ENCODE results near the gene TMEM187. TPM values are rescaled to one million over a fixed set of nuclear protein-coding genes. Genes with fewer than 3 reads are reported as not detected.
A peak's percentile ranks its signal among the peaks of the same experiment; 100 is the strongest.

Gene TMEM187
- total and polyA plus RNA-seq, 2 donors (not counting 1 experiment from before 2014, with no cell fraction given): 5.5 to 6.4 TPM

DNA sequence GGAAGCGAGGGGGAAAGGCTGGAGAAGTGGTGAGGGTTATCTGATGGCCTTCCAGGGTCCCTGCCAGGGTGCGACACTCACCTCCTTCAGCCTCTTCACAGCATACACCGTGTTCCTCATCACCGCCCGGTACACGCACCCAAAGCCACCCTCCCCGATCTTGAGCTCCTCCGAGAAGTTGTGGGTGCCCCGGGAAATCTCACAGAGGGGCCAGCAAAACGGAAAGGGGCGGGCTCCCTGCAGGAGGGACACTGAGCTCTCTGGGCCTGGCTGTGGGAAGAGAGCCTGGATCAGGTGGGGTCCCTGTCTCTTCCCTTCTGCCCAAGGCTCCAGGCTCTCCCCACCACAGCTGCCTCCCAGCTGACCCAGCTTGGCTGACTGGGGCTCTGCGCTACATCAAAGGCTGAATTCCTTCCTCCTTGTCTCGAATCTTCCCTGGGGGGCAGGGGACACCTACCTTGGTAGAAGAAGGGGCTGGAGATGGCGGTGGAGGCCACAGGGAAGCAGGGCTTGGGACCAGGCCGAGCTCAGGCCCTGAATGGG is 46.0 kb downstream of the TMEM187 start:
- DNase-seq (peak; percentile 29), ATAC-seq (ENCODE audit: low read depth) (no peak)
- Mint-ChIP-seq H3K4me1 (peaks cover 20% of the 10 kb centered on the region), H3K9me3 (ENCODE audit: insufficient read depth) (no peaks in the 10 kb centered on the region), H3K27ac (peak overlapping the region; percentile 85), H3K4me3 (peak overlapping the region; percentile 87), H3K27me3 (no peaks in the 10 kb centered on the region)
- TF ChIP-seq, protein P1, sequence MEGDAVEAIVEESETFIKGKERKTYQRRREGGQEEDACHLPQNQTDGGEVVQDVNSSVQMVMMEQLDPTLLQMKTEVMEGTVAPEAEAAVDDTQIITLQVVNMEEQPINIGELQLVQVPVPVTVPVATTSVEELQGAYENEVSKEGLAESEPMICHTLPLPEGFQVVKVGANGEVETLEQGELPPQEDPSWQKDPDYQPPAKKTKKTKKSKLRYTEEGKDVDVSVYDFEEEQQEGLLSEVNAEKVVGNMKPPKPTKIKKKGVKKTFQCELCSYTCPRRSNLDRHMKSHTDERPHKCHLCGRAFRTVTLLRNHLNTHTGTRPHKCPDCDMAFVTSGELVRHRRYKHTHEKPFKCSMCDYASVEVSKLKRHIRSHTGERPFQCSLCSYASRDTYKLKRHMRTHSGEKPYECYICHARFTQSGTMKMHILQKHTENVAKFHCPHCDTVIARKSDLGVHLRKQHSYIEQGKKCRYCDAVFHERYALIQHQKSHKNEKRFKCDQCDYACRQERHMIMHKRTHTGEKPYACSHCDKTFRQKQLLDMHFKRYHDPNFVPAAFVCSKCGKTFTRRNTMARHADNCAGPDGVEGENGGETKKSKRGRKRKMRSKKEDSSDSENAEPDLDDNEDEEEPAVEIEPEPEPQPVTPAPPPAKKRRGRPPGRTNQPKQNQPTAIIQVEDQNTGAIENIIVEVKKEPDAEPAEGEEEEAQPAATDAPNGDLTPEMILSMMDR (IDR thresholded peaks at IDR 0.05): no peak
- Histone ChIP-seq H3K9ac (ENCODE audit: low read length) (peak overlapping the region; percentile 70), H2AFZ (ENCODE audit: insufficient read depth, low read depth, low read length, poor library complexity, severe bottlenecking) (peak overlapping the region; percentile 49), H3K9me3 (ENCODE audit: control extremely low read depth in 1 of 3, control insufficient read depth in 2 of 3, insufficient read depth in 1 of 3, low read length in 2 of 3) (no peaks in the 10 kb centered on the region), H3K36me3 (replicated peaks in 1 of 2; ENCODE audit: control extremely low read depth in 1 of 2, control insufficient read depth in 1 of 2, extremely low read depth in 1 of 2, insufficient read depth in 2 of 2, low read length in 1 of 2) (peaks cover 0 to 33% of the 10 kb centered on the region in 2 experiments), H4K20me1 (ENCODE audit: control insufficient read depth, insufficient read depth, low read length, poor library complexity, severe bottlenecking) (no peaks in the 10 kb centered on the region), H3K4me2 (replicated peaks; ENCODE audit: low read depth, low read length, poor library complexity, severe bottlenecking) (peak overlapping the region; percentile 89), H3K27me3 (replicated peaks in 1 of 4; ENCODE audit: control extremely low read depth in 1 of 4, control insufficient read depth in 3 of 4, insufficient read depth in 4 of 4, low read length in 3 of 4) (no peaks in the 10 kb centered on the region), H3K27ac (ENCODE audit: low read length in 2 of 2) (peak overlapping the region; percentile 50 to 72), H3K4me1 (ENCODE audit: control insufficient read depth in 2 of 2, insufficient read depth in 2 of 2, low read length in 2 of 2) (peaks cover 6 to 26% of the 10 kb centered on the region in 2 donors), H3K4me3 (ENCODE audit: control extremely low read depth in 1 of 5, extremely low read depth in 1 of 5, insufficient read depth in 1 of 5, low read depth in 2 of 5, low read length in 4 of 5) (peak overlapping the region in 4 of 5 experiments; percentile 55 to 67 (median 64)), H3K79me2 (ENCODE audit: control insufficient read depth, insufficient read depth, low read length) (peaks cover 24% of the 10 kb centered on the region)
- 0% methylated on average over 1 of the region's 15 CpGs for WGBS (ENCODE audit: insufficient coverage)
- intact Hi-C loops (cut with micrococcal nuclease): loop anchor here (2.0 kb wide), 1 partner anchor 46 kb away; the partner anchor contains the start of gene TMEM187
- ChIA-PET CTCF (interaction anchor here (1.1 to 3.9 kb wide), 3 partner anchors 11 to 49 kb away, joined by 3 to 21 read pairs (median 3); no protein-coding TSS in a partner anchor), POLR2A (interaction anchor here (0.6 to 1.0 kb wide), 3 partner anchors 11 to 258 kb away, joined by 4 to 12 read pairs (median 5); no protein-coding TSS in a partner anchor)

DNA sequence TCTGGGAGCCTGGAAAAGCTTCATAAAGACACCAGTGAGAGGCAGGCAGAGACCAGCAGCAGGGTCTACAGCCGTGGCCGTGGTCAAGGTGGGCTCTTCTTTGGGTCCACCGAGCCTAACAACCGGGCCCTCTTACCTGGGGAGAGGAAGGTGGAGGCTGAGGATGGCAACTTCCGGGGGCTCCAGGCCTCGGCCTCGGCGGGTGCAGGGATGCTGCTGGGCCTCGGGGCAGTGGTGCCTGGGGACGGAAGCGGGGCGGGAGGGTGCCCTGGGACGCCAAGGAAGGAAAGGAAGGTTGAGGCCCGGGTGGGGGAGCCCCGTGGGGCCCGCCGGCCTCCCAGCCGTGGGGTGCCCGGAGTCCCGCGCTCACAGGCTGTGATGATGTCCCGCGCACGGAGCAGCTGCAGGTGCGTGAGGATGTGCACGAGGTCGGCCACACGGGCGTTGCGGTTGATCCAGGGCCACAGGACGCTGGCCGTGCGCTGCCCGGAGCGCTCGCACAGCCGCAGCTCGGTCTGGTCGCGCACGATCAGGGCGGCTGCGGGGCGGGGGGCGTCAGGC is 46.6 kb downstream of the TMEM187 start:
- Mint-ChIP-seq H3K9me3 (ENCODE audit: insufficient read depth) (no peaks in the 10 kb centered on the region), H3K27me3 (no peaks in the 10 kb centered on the region), H3K4me3 (peak overlapping the region; percentile 87), H3K4me1 (peaks cover 18% of the 10 kb centered on the region), H3K27ac (peak overlapping the region; percentile 85)
- H2AFZ ChIP-seq (ENCODE audit: insufficient read depth, low read depth, low read length, poor library complexity, severe bottlenecking): peak overlapping the region; percentile 49
- H4K20me1 ChIP-seq (ENCODE audit: control insufficient read depth, insufficient read depth, low read length, poor library complexity, severe bottlenecking): no peaks in the 10 kb centered on the region
- H3K4me2 ChIP-seq (replicated peaks; ENCODE audit: low read depth, low read length, poor library complexity, severe bottlenecking): peak overlapping the region; percentile 89
- H3K4me3 ChIP-seq (ENCODE audit: control extremely low read depth in 1 of 5, extremely low read depth in 1 of 5, insufficient read depth in 1 of 5, low read depth in 2 of 5, low read length in 4 of 5): peak overlapping the region in 4 of 5 experiments; percentile 55 to 67 (median 64)
- intact Hi-C loops (cut with micrococcal nuclease): loop anchor here (2.0 kb wide), 1 partner anchor 46 kb away; the partner anchor contains the start of gene TMEM187
- H3K4me1 ChIP-seq (ENCODE audit: control insufficient read depth in 2 of 2, insufficient read depth in 2 of 2, low read length in 2 of 2): peaks cover 6 to 21% of the 10 kb centered on the region in 2 donors
- ATAC-seq (ENCODE audit: low read depth) (no peak), DNase-seq (peak; percentile 30)
- peaks cover 0 to 32% of the 10 kb centered on the region in 2 experiments for H3K36me3 ChIP-seq (replicated peaks in 1 of 2; ENCODE audit: control extremely low read depth in 1 of 2, control insufficient read depth in 1 of 2, extremely low read depth in 1 of 2, insufficient read depth in 2 of 2, low read length in 1 of 2)
- ChIA-PET POLR2A (interaction anchor here (1.0 kb wide), 1 partner anchor 11 kb away, joined by 4 read pairs; no protein-coding TSS in a partner anchor), CTCF (interaction anchor here (1.1 to 3.9 kb wide), 2 partner anchors 11 to 49 kb away, joined by 3 to 21 read pairs; no protein-coding TSS in a partner anchor)
- H3K9ac ChIP-seq (ENCODE audit: low read length): peak overlapping the region; percentile 70
- peak overlapping the region; percentile 50 to 72 for H3K27ac ChIP-seq (ENCODE audit: low read length in 2 of 2)
- 0% methylated on average over 33 of the region's 45 CpGs for WGBS (ENCODE audit: insufficient coverage)
- TF ChIP-seq, protein P1 (IDR thresholded peaks at IDR 0.05): no peak
- TF ChIP-seq EZH2 (IDR thresholded peaks at IDR 0.05; ENCODE audit: borderline replicate concordance, insufficient read depth, low read depth, low read length, poor library complexity, severe bottlenecking): no peak
- no peaks in the 10 kb centered on the region for H3K27me3 ChIP-seq (replicated peaks in 1 of 4; ENCODE audit: control extremely low read depth in 1 of 4, control insufficient read depth in 3 of 4, insufficient read depth in 4 of 4, low read length in 3 of 4)
- peaks cover 24% of the 10 kb centered on the region for H3K79me2 ChIP-seq (ENCODE audit: control insufficient read depth, insufficient read depth, low read length)
- no peaks in the 10 kb centered on the region for H3K9me3 ChIP-seq (ENCODE audit: control extremely low read depth in 1 of 3, control insufficient read depth in 2 of 3, insufficient read depth in 1 of 3, low read length in 2 of 3)
